ENCODE data around the gene PSMA5.
A peak's percentile ranks its signal among the peaks of the same experiment; 100 is the strongest.
"Not testable (repeated sequence)": the region's sequence is repeated elsewhere in the genome, so short reads cannot be mapped to it uniquely, and the experiment has no call there.

Gene PSMA5

GRCh38 chr1:109432336-109432735 lies 6.1 kb upstream of the PSMA5 start:
- no peak for DNase-seq

GRCh38 chr1:109427171-109427467 lies 871 bp upstream of the PSMA5 start:
- no peak for DNase-seq

GRCh38 chr1:109425391-109426280 lies 612 bp downstream of the PSMA5 start:
- DNase-seq: no peak

- DNase-seq: no peak
Measured at GRCh38 chr1:109423498-109423897, 2.8 kb downstream of the PSMA5 start.

GRCh38 chr1:109412551-109412950 lies 13.7 kb downstream of the PSMA5 start:
- DNase-seq: no peak

- no peak for DNase-seq
Measured at GRCh38 chr1:109404838-109405237, 21.4 kb downstream of the PSMA5 start.

GRCh38 chr1:109402025-109402424 lies 24.2 kb downstream of the PSMA5 start:
- DNase-seq: no peak

GRCh38 chr1:109400035-109400655 lies 26.1 kb downstream of the PSMA5 start:
- no peak for DNase-seq

- no peak for DNase-seq
Measured at GRCh38 chr1:109399326-109399957, 26.8 kb downstream of the PSMA5 start.

GRCh38 chr1:109398343-109399225 lies 27.7 kb downstream of the PSMA5 start:
- no peak for DNase-seq

- DNase-seq: peak; percentile 90
Measured at GRCh38 chr1:109397581-109398342, 28.5 kb downstream of the PSMA5 start, which contains the start of gene SORT1. SORT1 (minus strand) TSS chr1:109397918; CDS start chr1:109397892, 26 bp downstream.

GRCh38 chr1:109396871-109397580 lies 29.2 kb downstream of the PSMA5 start:
- no peak for DNase-seq

- DNase-seq: no peak
Measured at GRCh38 chr1:109396513-109396839, 29.8 kb downstream of the PSMA5 start.

- DNase-seq: no peak
Measured at GRCh38 chr1:109395602-109396512, 30.4 kb downstream of the PSMA5 start.

GRCh38 chr1:109395282-109395599 lies 31.0 kb downstream of the PSMA5 start:
- not testable (repeated sequence) for DNase-seq

GRCh38 chr1:109394591-109395281 lies 31.5 kb downstream of the PSMA5 start:
- DNase-seq: no peak

- DNase-seq: no peak
Measured at GRCh38 chr1:109393617-109394233, 32.5 kb downstream of the PSMA5 start.

- DNase-seq: no peak
Measured at GRCh38 chr1:109392788-109393616, 33.2 kb downstream of the PSMA5 start.

All from NCI-H226 (cell line).